RKO (cell line): ENCODE results near the gene BEST1.
"Not testable (repeated sequence)": the region's sequence is repeated elsewhere in the genome, so short reads cannot be mapped to it uniquely, and the experiment has no call there.

Source experiments
- DNase-seq: peaks from one replicate; pipeline ENCODE4 v3.0.0-alpha.2; 2016; ENCODE audit warnings: low spot score

BEST1 gene

GRCh38 chr11:61964666-61965271 lies 14.6 kb downstream of the BEST1 start:
- DNase-seq = not testable (repeated sequence)

GRCh38 chr11:61966734-61967115 lies 16.6 kb downstream of the BEST1 start:
- peak; percentile 25 for DNase-seq

- peak; percentile 87 for DNase-seq
Measured at GRCh38 chr11:61967116-61967923, 17.2 kb downstream of the BEST1 start, which contains the start of gene FTH1. Gene FTH1 (minus strand): TSS chr11:61967634. CDS start chr11:61967425, 209 bp downstream.

DNA sequence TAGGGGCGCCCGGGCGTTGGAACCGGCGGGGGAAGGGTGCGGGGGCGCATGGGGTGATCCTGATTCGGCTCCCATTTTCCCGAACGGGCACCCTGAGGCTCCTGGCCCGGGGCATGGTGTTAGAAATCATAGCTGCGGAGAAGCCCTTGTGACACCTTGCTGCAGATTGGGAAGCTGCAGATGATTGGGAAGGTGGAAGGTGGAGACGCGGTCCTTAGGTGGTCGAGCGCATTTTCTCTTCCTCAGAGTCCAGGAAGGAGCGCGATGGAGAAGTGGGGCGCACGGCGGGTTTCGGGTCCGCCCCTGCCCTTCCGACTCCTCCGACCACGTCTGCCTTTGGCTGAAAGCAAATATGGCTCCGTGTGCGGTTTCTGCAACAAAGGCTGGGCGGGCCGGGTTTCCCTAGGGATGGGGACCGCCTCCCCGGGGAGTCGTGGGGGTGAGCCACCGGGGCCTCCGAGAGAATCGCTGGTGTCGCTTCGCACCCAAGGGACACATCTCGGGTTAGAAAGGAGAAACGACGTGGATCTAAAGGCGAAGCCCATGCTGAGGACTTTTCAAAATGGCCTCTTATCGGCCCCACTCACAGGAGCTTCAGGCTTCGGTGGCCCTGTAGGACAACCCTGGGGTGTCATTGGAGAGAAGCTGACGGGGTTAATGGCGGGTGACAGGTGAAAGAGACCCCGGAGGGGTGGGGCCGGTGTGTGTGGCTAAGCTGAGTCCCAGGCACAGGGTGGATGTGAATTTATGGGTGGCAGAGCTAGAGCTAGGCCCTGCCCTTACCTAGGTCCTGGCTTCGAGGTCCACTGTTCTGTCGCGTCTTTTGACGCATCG lies 18.0 kb downstream of the BEST1 start:
- peak; percentile 30 for DNase-seq

DNA sequence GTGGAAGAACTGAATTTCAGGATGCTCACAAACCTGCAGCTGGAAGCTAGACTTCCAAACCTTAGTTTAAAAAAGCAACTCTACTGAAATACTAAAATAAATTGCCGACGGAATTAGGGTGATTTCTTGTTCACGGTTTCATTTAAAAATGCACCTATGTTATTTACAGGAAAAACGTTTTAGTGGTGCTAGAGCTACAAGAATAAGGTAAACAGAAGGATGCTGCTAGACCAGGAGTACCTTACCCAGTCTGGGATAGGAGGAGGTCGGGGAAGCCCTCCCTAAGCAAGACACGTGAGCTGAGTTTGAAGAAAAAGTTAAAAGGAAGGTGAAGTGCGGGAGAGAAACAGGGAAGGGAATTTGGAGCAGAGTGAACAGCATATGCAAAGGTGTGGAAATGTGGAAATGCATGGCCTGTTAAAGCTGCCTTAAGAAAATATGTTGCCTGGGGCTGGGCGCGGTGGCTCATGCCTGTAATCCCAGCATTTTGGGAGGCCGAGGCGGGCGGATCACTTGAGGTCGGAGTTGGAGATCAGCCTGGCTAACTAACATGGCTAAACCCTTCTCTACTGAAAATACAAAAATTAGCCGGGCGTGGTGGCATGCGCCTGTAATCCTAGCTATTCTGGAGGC lies 18.7 kb downstream of the BEST1 start:
- DNase-seq = no peak

DNA sequence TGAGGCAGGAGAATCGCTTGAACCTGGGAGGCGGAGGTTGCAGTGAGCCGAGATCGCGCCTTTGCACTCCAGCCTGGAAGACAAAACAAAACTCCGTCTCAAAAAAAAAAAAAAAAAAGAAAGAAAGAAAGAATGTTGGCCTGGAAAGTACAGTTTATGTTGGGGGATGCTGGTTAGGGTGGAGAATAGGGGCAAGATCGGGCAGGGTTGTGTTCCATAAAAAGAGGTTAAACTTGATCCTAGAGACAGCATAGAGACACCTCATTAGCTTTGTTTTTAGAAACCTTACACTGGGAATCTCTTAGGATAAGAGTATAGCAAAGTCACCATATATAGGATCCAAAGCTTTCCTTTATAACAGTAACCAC lies 19.2 kb downstream of the BEST1 start:
- no peak for DNase-seq

DNA sequence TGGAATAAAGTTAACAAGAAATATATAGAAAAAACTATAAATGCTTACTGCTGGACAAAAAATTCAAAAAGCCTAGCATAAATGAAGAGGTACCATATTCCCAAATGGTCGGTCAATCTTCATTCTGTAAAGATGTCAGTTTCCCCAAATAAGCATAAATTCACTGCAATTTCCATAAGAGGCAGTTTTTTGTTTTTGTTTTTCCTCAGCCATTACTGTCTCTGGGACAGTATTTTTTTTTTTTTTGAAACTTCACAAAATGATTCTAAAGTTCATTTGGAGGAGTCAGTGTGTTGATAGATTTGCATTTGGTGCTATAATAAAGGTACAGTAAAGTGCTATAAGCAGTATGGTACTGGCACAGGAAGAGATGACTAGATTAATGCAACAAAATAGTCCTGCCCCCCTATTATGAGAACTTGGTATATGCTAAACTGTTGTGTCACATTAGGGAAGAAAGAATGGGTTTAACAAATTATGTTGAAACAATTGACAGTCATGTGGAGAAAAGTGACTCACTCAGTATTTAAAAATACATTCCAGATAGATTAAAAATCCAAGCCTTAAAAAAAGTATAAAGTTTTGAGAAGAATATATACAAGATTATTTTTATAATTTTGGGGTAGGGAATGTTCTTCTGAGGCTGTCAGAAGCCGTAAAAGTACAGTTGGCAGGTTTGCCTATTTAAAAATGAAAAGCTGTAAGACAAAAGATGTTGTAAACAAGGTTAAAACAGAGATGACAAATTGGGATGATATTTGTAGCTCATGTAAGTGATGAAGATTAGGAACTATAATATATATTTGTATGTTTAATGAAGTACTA lies 19.9 kb downstream of the BEST1 start:
- peak; percentile 73 for DNase-seq

- peak; percentile 64 for DNase-seq
Measured at GRCh38 chr11:61971248-61972111, 21.3 kb downstream of the BEST1 start.

DNA sequence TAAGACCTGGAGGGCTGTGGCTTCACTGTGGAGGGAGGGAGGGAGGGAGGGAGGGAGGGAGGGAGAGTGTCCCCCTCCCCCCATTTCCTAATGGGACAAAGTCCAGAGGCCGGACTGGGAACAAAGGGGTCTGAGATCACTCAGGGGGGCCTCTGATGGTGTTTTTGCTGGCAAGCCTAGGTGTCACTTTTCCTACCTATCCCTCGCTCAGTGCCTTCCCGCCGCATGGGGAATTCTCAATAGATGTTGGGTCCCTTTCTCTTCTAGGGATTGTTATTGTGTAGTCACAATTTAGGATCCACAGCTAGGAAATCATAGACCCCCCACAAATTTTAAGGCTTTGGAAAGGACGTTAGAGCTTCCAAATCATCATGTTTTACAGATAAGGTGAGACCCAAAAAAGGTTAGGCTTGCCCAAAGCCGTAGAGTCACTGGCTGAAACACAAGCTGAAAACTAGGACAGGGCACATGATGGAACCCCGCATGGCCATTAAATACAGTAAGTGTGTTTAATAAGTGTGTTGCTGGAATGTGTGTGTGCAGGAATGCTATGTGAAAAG lies 22.0 kb downstream of the BEST1 start:
- no peak for DNase-seq

GRCh38 chr11:61972672-61973475 lies 22.7 kb downstream of the BEST1 start:
- no peak for DNase-seq

- no peak for DNase-seq
Measured at GRCh38 chr11:61973476-61974162, 23.5 kb downstream of the BEST1 start.

DNA sequence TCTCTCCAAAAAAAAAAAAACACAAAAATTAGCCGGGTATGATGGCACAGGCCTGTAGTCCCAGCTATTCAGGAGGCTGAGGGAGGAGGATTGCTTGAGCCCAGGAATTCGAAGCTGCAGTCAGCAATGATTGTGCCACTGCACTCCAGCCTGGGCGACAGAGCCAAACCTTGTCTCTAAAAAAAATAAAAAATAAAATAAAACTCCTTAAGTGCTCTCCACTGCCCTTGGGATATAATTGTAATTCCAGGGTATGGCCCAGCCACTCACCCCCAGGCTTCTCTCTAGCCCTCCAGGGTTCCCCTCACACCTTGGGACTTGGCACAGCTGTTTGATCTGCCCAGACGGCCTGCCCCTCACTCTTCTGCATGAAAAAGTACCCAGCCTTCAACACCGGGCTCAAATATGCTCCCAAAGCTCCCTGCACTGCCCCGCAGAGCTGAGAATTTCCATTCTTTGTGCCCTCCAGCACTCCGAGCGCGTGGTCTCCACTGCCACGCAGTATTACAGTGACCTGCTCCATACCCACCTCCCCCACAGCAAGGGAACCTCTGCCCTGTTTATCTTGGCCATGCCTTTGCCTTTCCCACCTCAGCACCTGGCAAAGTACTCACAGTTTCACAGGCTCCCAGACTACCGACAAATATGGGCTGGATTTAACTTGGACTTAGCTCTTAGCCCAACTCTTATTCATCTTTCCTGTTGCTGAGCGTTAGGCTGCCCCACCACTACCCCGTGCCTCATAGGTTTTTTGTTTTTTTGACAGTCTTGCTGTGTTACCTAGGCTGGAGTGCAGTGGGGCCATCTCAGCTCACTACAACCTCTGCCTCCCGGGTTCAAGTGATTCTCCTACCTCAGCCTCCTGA lies 24.8 kb downstream of the BEST1 start:
- DNase-seq = no peak

DNA sequence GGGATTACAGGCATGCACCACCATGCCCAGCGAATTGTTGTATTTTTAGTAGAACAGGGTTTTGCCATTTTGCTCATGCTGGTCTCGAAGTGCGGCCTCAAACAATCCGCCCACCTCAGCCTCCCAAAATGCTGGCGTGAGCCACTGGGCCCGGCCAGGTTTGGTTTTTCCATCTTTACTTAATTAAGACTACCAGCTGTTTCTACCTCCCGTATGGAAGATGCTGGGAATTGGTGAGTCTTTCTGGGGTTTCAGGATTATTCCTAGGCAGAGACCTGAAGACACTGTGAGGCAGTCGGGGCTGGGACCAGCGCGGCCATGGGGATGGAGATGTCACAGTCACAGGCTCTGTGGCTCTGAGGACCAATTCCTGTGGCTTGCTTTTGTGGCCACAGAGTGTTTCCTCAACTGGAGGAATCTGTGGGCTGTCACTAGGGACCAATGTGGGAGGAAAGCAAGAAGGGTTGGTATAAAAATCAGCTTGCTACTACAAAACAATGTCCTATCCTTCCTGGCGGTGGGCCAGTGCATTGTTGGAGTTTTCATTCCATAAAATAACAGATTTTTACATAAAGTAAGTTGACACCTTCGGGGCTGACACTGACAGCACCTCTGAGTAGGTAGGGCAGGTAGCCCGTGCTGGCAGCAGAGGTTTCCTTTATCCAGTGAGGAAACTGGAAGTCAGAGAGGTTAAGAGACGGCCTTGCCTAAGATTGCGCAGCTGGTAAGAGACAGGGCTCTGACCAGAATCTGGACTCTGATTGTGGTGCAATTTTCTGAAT lies 25.7 kb downstream of the BEST1 start:
- DNase-seq = no peak

DNA sequence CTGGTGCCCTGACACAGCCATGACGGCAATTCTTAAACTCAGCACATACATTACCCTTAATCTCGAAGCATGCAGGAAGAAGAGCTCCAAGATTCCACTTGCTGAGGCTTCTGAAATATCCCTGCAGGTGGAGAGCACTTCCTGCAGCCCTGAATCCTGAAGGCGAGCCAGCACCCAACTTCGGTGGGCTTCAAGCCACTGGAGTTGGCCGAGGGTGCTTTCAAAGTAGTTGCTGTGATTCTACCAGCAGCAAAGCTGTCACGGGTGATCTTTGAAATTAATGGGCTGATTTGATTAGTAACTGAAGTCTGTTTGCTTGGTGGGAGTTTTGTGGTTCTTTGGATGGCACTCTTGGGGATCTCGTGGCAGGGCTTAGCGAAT lies 26.3 kb downstream of the BEST1 start:
- DNase-seq = no peak

DNA sequence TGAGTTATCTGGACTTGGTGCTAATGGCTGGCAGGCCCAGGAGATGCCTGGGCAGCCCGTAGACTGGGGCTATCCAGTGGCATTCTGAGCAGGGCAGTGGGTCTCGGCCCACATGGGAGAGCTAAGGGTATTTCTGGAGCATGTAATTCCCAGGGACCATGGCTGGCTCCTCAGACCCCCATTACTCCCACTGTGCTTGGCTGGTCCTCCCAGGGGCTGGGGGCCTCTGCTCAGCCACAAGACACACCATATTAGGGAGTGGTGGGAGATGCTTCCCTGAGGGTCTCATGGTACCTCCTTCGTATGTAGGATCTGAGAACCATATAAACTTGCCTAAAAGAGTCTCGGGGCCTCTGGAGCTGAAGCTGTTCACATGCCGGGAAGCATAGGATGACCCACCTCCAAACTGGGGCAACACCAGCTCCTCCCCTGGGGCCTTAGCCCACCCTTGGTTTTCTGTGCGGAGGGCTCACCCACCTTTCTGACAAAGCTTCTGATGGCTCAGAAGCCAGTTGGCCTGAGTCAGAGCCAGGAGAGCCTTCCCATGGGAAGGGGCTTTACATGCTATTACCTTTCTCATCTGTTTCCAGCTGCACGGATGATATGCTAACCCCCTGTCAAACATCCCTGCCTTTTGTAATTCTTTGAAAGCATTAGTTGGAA lies 26.8 kb downstream of the BEST1 start:
- DNase-seq = no peak
